Stomach smooth muscle (tissue), 2 donors: ENCODE results near the gene STAMBP.

ENCODE experiments used
- H3K27ac ChIP-seq: one replicate; pipeline ENCODE4 v1.7.0; 2013; ENCODE audit warnings: mild to moderate bottlenecking, low read length, inconsistent platforms
- H3K27me3 ChIP-seq, 2 donors: one replicate each; pipeline ENCODE4 v1.7.0; 2013; ENCODE audit warnings: low read length in 2 of 2; ENCODE audit not compliant: insufficient read depth in 2 of 2, control insufficient read depth in 1 of 2
- H3K36me3 ChIP-seq, 2 donors: one replicate each; pipeline ENCODE4 v1.7.0; 2013; ENCODE audit warnings: low read length in 2 of 2; ENCODE audit not compliant: control insufficient read depth in 2 of 2, insufficient read depth in 2 of 2
- H3K4me1 ChIP-seq: one replicate; pipeline ENCODE4 v1.7.0; 2013; ENCODE audit warnings: low read length; ENCODE audit not compliant: control insufficient read depth, insufficient read depth
- H3K4me3 ChIP-seq, 2 donors: one replicate each; pipeline ENCODE4 v1.7.0; 2013; ENCODE audit warnings: low read length in 2 of 2
- H3K9ac ChIP-seq, 2 donors: one replicate each; pipeline ENCODE4 v1.7.0; 2013; ENCODE audit warnings: low read length in 2 of 2, mild to moderate bottlenecking in 1 of 2
- H3K9me3 ChIP-seq, 2 donors: one replicate each; pipeline ENCODE4 v1.7.0; 2013; ENCODE audit warnings: low read length in 2 of 2; ENCODE audit not compliant: control insufficient read depth in 2 of 2
- donor health status: healthy.
- donor health status: Pancreatic carcinoma.

The STAMBP gene

GRCh38 chr2:73904952-73905351, 76.2 kb downstream of the STAMBP start:
- peaks cover 42% of the 10 kb centered on the region for H3K4me1 ChIP-seq
- H3K27me3 ChIP-seq = no peaks in the 10 kb centered on the region
- no peaks in the 10 kb centered on the region for H3K9me3 ChIP-seq
- no peak overlapping the region for H3K9ac ChIP-seq
- H3K27ac ChIP-seq = no peak overlapping the region
- no peak overlapping the region for H3K4me3 ChIP-seq
- peaks cover 62 to 67% of the 10 kb centered on the region in 2 donors for H3K36me3 ChIP-seq

DNA sequence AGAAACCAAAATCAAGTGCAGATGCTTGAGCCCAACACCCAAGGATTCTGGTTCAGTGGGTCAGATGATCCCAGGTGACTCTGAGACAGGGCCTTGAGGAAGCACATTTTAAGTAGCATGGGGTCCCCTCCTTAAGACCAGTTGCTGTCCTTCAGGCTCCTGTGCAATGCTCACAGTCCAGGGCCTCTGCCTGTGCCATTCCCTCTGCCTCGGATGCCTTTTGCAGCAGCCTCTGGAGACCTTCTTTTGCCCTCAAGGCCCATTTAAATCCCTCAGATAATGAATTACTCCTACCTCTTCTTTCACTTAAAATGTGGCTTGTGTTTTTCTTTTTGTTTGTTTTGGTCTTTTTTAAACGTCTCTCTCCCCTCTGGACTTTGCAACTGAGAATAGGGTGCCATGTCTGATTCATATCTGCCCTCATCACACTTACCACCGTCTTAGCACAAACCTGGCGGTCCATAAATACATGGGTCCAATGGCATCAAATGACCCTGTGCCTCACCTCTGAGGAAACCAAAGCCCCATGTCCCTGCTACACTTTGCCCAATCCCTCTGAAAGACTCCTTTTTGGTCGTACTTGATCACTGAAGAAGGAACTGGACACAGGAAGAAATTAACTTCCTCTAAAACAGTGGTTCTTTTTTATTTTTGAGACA, 78.2 kb downstream of the STAMBP start:
- H3K27me3 ChIP-seq = no peaks in the 10 kb centered on the region
- H3K4me1 ChIP-seq = peaks cover 24% of the 10 kb centered on the region
- H3K36me3 ChIP-seq = peaks cover 55 to 58% of the 10 kb centered on the region in 2 donors
- H3K9ac ChIP-seq = no peak overlapping the region
- H3K4me3 ChIP-seq = no peak overlapping the region
- H3K9me3 ChIP-seq = no peaks in the 10 kb centered on the region
- peak overlapping the region; percentile 63 for H3K27ac ChIP-seq

DNA sequence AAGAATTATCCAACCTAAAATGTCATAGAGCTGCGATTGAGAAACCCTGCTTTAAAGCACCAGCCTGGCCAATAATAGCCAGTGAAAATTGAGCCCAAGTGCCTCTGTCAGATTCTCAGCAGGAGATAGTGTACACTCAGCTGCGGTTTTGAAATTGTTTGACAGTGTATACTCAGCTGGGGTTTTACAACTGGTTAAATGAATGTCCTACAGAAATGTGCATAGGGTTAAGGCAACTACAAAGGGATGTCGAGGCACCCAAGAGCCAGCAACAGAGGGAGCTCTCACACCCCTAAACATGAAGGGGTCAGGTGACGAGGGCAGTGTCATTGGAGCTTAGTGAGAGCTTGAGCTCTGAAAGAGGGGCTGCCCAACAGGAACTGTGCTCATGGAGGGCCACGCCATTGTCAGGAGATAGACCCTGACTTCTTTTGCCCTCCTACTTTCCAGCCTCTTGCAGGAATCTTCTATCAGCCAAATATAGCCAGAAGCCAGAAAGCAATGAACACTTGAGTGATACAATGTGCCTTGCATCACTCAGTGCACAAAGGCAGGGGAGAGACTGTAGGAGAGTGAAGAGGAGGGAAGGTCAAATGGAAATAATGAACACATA, 79.2 kb downstream of the STAMBP start:
- Histone ChIP-seq H3K27me3 (no peaks in the 10 kb centered on the region), H3K36me3 (peaks cover 53 to 56% of the 10 kb centered on the region in 2 donors), H3K9ac (peak overlapping the region in 1 of 2 donors; percentile 51), H3K4me1 (peaks cover 15% of the 10 kb centered on the region), H3K4me3 (no peak overlapping the region), H3K27ac (peak overlapping the region; percentile 63), H3K9me3 (no peaks in the 10 kb centered on the region)

DNA sequence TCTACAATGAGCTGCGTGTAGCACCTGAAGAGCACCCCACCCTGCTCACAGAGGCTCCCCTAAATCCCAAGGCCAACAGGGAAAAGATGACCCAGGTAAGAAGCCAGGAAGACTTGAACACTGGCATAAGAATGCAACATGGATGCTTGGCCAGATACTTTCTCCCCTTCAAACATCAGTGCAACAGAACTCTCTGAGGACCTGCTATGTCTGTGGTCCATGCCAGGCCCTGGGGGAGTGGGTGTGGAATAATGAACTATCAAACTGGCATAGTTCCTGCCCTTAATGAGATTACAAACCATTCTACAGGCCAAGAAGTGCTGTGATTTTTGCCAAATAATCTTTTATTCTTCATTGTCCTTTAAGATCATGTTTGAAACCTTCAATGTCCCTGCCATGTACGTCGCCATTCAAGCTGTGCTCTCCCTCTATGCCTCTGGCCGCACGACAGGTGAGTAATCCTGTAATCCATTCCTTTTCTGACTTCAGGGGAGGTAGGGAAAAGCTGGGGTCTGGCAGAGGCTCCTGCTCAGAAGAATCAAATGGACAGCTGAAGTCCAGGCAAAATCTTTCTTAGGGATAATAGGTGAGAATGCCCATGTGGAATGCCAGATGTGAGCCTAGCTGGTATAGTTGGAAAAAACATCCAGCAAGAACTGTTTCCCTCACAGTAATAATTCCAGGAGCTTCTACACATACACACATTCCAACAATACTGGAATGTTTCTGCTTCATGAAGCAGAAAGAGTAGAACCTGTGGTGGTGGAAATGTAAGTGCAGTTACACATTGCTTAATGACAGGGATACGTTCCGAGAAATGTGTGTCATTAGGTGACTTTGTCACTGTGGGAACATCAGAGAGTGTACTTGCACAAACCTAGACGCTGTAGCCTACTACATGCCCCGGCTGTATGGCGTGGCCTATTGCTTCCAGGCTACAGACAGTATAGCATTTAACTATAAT, 80.2 kb downstream of the STAMBP start:
- H3K27me3 ChIP-seq = no peaks in the 10 kb centered on the region
- no peak overlapping the region for H3K9ac ChIP-seq
- H3K9me3 ChIP-seq = no peaks in the 10 kb centered on the region
- no peak overlapping the region for H3K4me3 ChIP-seq
- peaks cover 12% of the 10 kb centered on the region for H3K4me1 ChIP-seq
- peak overlapping the region; percentile 63 for H3K27ac ChIP-seq
- H3K36me3 ChIP-seq = peaks cover 55 to 61% of the 10 kb centered on the region in 2 donors

- H3K36me3 ChIP-seq = peaks cover 70 to 77% of the 10 kb centered on the region in 2 donors
- no peak overlapping the region for H3K4me3 ChIP-seq
- no peaks in the 10 kb centered on the region for H3K27me3 ChIP-seq
- H3K9ac ChIP-seq = peak overlapping the region in 1 of 2 donors; percentile 55
- no peaks in the 10 kb centered on the region for H3K9me3 ChIP-seq
- H3K27ac ChIP-seq = peak overlapping the region; percentile 78
- peaks cover 12% of the 10 kb centered on the region for H3K4me1 ChIP-seq
Observed at GRCh38 chr2:73910873-73911547, 82.2 kb downstream of the STAMBP start.

DNA sequence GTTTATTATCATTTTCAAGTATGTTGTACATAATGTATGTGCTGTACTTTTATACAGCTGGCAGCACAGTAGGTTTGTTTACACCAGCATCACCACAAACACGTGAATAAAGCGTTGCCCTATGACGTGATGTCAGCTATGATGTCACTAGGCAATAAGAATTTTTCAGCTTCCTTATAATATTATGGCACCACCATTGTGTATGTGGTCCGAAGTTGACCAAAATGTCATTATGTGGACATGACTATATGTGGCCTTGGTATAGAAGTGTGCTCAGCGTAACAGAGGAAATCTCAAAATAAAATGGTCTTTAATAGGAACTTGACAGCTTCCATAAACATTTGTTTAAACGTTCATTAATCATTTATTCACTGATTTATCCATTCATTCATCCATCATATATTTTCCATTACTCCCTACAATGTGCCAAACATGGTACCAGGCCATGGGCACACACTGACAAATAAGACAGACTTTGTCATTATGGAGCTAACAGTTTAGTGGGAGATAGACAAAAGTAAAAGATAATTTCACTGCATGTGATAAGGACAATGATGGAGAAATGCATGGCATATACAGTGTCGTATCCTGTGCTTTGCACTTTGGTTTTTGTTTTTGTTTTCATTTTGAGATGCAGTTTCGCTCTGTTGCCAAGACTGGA, 82.9 kb downstream of the STAMBP start:
- no peaks in the 10 kb centered on the region for H3K27me3 ChIP-seq
- peaks cover 12% of the 10 kb centered on the region for H3K4me1 ChIP-seq
- H3K27ac ChIP-seq = peak overlapping the region; percentile 78
- no peaks in the 10 kb centered on the region for H3K9me3 ChIP-seq
- H3K4me3 ChIP-seq = no peak overlapping the region
- H3K36me3 ChIP-seq = peaks cover 73 to 83% of the 10 kb centered on the region in 2 donors
- peak overlapping the region in 1 of 2 donors; percentile 55 for H3K9ac ChIP-seq

DNA sequence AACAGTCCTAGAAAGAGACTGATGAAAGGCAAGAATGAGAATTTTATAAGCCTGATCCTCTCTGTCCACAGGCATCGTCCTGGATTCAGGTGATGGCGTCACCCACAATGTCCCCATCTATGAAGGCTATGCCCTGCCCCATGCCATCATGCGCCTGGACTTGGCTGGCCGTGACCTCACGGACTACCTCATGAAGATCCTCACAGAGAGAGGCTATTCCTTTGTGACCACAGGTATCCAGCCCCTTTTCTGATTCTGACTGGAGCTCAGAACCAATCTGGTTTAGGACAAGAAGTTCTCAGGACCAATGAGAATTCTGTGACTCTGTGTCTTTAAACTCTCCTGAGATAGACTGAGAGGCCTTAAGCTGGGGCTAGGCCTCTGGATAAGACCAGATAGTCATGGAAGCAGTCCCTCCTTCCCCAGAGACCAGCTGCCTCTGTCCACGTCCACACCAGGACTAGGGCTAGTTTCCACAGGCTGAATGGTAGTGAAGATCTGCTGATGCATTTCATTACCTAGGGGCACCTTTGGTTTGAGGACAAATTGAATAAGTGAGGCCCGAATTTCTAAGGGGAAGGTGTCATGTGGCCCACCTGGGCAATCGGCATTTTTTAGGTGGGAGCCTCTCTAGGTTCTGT, 84.8 kb downstream of the STAMBP start:
- peaks cover 71 to 84% of the 10 kb centered on the region in 2 donors for H3K36me3 ChIP-seq
- H3K27ac ChIP-seq = peak overlapping the region; percentile 78
- H3K27me3 ChIP-seq = no peaks in the 10 kb centered on the region
- no peaks in the 10 kb centered on the region for H3K4me1 ChIP-seq
- no peak overlapping the region for H3K4me3 ChIP-seq
- no peaks in the 10 kb centered on the region for H3K9me3 ChIP-seq
- peak overlapping the region in 1 of 2 donors; percentile 29 for H3K9ac ChIP-seq

GRCh38 chr2:73914667-73915066, 85.9 kb downstream of the STAMBP start:
- Histone ChIP-seq H3K4me3 (no peak overlapping the region), H3K9me3 (no peaks in the 10 kb centered on the region), H3K4me1 (no peaks in the 10 kb centered on the region), H3K9ac (no peak overlapping the region), H3K27ac (peak overlapping the region; percentile 78), H3K27me3 (no peaks in the 10 kb centered on the region), H3K36me3 (peaks cover 69 to 84% of the 10 kb centered on the region in 2 donors)

DNA sequence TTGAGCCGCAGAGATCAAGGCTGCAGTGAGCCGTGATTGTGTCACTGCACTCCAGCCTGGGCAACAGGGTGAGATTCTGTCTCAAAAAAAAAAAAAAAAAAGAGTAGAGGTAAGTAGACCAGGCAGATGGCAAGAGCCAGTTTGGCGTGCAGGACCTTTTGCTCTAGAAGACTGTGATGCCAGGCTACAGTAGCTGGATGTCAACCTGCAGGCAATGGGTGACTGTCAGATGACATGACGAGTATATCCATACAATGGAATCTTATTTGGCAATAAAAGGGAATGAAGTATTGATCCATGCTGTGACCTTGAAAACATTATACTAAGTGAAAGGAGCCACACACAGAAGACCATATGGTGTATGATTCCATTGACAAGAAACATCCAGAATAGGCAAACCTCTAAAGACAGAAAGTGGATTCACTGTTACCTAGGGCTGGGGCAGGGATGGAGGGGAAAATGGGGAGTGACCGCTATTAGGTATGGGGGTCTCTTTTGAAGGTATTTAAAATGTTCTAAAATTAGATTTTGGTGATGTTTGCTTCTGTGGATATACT, 86.8 kb downstream of the STAMBP start:
- Histone ChIP-seq H3K27ac (peak overlapping the region; percentile 78), H3K27me3 (no peaks in the 10 kb centered on the region), H3K36me3 (peaks cover 71 to 86% of the 10 kb centered on the region in 2 donors)

More for the DNA sequence above, 86.8 kb downstream of the STAMBP start:
- H3K9me3 ChIP-seq = no peaks in the 10 kb centered on the region
- H3K4me3 ChIP-seq = no peak overlapping the region
- no peaks in the 10 kb centered on the region for H3K4me1 ChIP-seq
- H3K9ac ChIP-seq = no peak overlapping the region
